SU-DHL-6 (cell line): Measurements from ENCODE around the gene KLK1.

Experiments used
- CTCF ChIP-seq: fragments of 200-600 bp; sonication (generic); IDR thresholded peaks from one replicate; pipeline ENCODE4 v1.5.1; 2017; ENCODE audit warnings: antibody characterized with exemption, mild to moderate bottlenecking, low read length, moderate library complexity; ENCODE audit not compliant: insufficient read depth, poor library complexity, severe bottlenecking
- EZH2phosphoT487 ChIP-seq: fragments of 200-600 bp; sonication (generic), shearing (Covaris generic); conservative IDR thresholded peaks from 2 replicates; pipeline ENCODE4 v1.6.1; 2018; ENCODE audit warnings: mild to moderate bottlenecking, antibody characterized with exemption, low read length, moderate library complexity, mixed read lengths

DNA sequence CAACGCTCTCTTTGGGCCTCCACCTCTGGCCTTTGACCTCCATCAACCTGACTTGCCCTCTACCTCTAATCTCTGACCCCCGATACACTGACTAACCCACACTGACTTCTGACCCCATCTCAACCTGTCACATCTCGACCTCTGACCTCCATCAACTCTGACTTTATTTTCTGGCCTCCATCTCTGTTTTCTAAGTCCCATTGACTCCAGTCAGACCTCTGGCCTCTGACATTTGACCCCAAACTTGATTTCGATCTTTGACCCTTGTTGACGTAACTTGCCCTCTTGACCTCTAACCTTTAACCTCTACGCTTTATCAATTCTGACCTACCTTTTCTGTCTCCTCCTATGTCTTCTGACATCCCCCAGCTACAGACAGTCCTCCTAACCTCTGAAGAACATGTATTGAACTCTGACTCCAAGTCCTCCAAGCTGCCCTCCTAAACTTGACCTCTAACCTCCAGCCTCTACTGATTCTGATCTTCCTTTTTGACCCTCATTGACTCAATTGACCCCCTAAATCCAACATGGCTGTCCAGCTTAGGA lies 32.6 kb downstream of the KLK1 start:
- TF ChIP-seq CTCF (no peak), EZH2phosphoT487 (no peak)
